ENCODE measurements around the gene ITPR2.
"Not testable (repeated sequence)": the region's sequence is repeated elsewhere in the genome, so short reads cannot be mapped to it uniquely, and the experiment has no call there.

Gene ITPR2

GRCh38 chr12:26770239-26771070, 62.5 kb downstream of the ITPR2 start:
- Mint-ChIP-seq H3K4me3 (no peak overlapping the region), H3K4me1 (peaks cover 26% of the 10 kb centered on the region), H3K27ac (no peak overlapping the region), H3K9me3 (peaks cover 4% of the 10 kb centered on the region), H3K36me3 (peaks cover 4% of the 10 kb centered on the region)
- DNase-seq (ENCODE audit: low spot score in 2 of 2) = no peak
- no peak for ATAC-seq

- DNase-seq (ENCODE audit: low spot score in 2 of 2) = no peak
- ATAC-seq = no peak
- Mint-ChIP-seq H3K4me3 (no peak overlapping the region), H3K9me3 (no peaks in the 10 kb centered on the region), H3K4me1 (peaks cover 18% of the 10 kb centered on the region), H3K27ac (no peak overlapping the region), H3K36me3 (peaks cover 4% of the 10 kb centered on the region)
Observed at GRCh38 chr12:26769611-26770010, 63.4 kb downstream of the ITPR2 start.

- H3K4me3 Mint-ChIP-seq = no peak overlapping the region
- H3K36me3 Mint-ChIP-seq = peaks cover 4% of the 10 kb centered on the region
- ATAC-seq = no peak
- H3K4me1 Mint-ChIP-seq = peaks cover 17% of the 10 kb centered on the region
- no peak overlapping the region for H3K27ac Mint-ChIP-seq
- no peak for DNase-seq (ENCODE audit: low spot score in 2 of 2)
- no peaks in the 10 kb centered on the region for H3K9me3 Mint-ChIP-seq
Observed at GRCh38 chr12:26768611-26769603, 64.1 kb downstream of the ITPR2 start.

- no peak overlapping the region for H3K4me3 Mint-ChIP-seq
- peaks cover 4% of the 10 kb centered on the region for H3K36me3 Mint-ChIP-seq
- no peaks in the 10 kb centered on the region for H3K9me3 Mint-ChIP-seq
Observed at GRCh38 chr12:26767865-26768264, 65.1 kb downstream of the ITPR2 start.

GRCh38 chr12:26767116-26767515, 65.9 kb downstream of the ITPR2 start:
- no peak overlapping the region for H3K4me3 Mint-ChIP-seq
- peaks cover 1% of the 10 kb centered on the region for H3K9me3 Mint-ChIP-seq
- H3K27ac Mint-ChIP-seq = no peak overlapping the region
- peaks cover 17% of the 10 kb centered on the region for H3K4me1 Mint-ChIP-seq
- H3K36me3 Mint-ChIP-seq = peaks cover 4% of the 10 kb centered on the region
- ATAC-seq (no peak), DNase-seq (ENCODE audit: low spot score in 2 of 2) (no peak)

More at GRCh38 chr12:26767865-26768264, 65.1 kb downstream of the ITPR2 start:
- Mint-ChIP-seq H3K27ac (no peak overlapping the region), H3K4me1 (peaks cover 17% of the 10 kb centered on the region)
- ATAC-seq = no peak
- no peak for DNase-seq (ENCODE audit: low spot score in 2 of 2)

- Mint-ChIP-seq H3K27ac (no peak overlapping the region), H3K36me3 (no peaks in the 10 kb centered on the region), H3K4me3 (no peak overlapping the region), H3K9me3 (peaks cover 8% of the 10 kb centered on the region), H3K4me1 (no peaks in the 10 kb centered on the region)
- ATAC-seq = no peak
- no peak for DNase-seq (ENCODE audit: low spot score in 2 of 2)
Observed at GRCh38 chr12:26762186-26762585, 70.8 kb downstream of the ITPR2 start.

GRCh38 chr12:26761775-26762174, 71.2 kb downstream of the ITPR2 start:
- no peak overlapping the region for H3K4me3 Mint-ChIP-seq
- no peak overlapping the region for H3K27ac Mint-ChIP-seq
- ATAC-seq (no peak), DNase-seq (ENCODE audit: low spot score in 2 of 2) (no peak)
- no peaks in the 10 kb centered on the region for H3K36me3 Mint-ChIP-seq
- H3K4me1 Mint-ChIP-seq = no peaks in the 10 kb centered on the region
- H3K9me3 Mint-ChIP-seq = peaks cover 8% of the 10 kb centered on the region

GRCh38 chr12:26760657-26761293, 72.2 kb downstream of the ITPR2 start:
- H3K4me3 Mint-ChIP-seq = no peak overlapping the region
- no peaks in the 10 kb centered on the region for H3K4me1 Mint-ChIP-seq
- ATAC-seq = no peak
- H3K36me3 Mint-ChIP-seq = no peaks in the 10 kb centered on the region
- no peak overlapping the region for H3K27ac Mint-ChIP-seq
- peaks cover 10% of the 10 kb centered on the region for H3K9me3 Mint-ChIP-seq
- DNase-seq (ENCODE audit: low spot score in 2 of 2) = no peak

- DNase-seq (ENCODE audit: low spot score in 2 of 2); H3K27ac Mint-ChIP-seq; H3K4me3 Mint-ChIP-seq; ATAC-seq; H3K36me3 Mint-ChIP-seq; H3K9me3 Mint-ChIP-seq; H3K4me1 Mint-ChIP-seq: not testable (repeated sequence)
Observed at GRCh38 chr12:26755362-26755761, 77.6 kb downstream of the ITPR2 start.

- peaks cover 3% of the 10 kb centered on the region for H3K9me3 Mint-ChIP-seq
- DNase-seq (ENCODE audit: low spot score in 2 of 2) (no peak), ATAC-seq (no peak)
- H3K27ac Mint-ChIP-seq = no peak overlapping the region
- no peaks in the 10 kb centered on the region for H3K36me3 Mint-ChIP-seq
- no peak overlapping the region for H3K4me3 Mint-ChIP-seq
- H3K4me1 Mint-ChIP-seq = peaks cover 15% of the 10 kb centered on the region
Observed at GRCh38 chr12:26754148-26754547, 78.8 kb downstream of the ITPR2 start.

- Mint-ChIP-seq H3K9me3 (peaks cover 3% of the 10 kb centered on the region), H3K4me1 (peaks cover 40% of the 10 kb centered on the region), H3K27ac (no peak overlapping the region), H3K4me3 (no peak overlapping the region), H3K36me3 (no peaks in the 10 kb centered on the region)
- no peak for DNase-seq (ENCODE audit: low spot score in 2 of 2)
- no peak for ATAC-seq
Observed at GRCh38 chr12:26751179-26751578, 81.8 kb downstream of the ITPR2 start.

GRCh38 chr12:26750531-26751175, 82.3 kb downstream of the ITPR2 start:
- H3K36me3 Mint-ChIP-seq = no peaks in the 10 kb centered on the region
- no peak for DNase-seq (ENCODE audit: low spot score in 2 of 2)
- no peak for ATAC-seq
- H3K4me3 Mint-ChIP-seq = no peak overlapping the region
- H3K9me3 Mint-ChIP-seq = no peaks in the 10 kb centered on the region
- no peak overlapping the region for H3K27ac Mint-ChIP-seq
- H3K4me1 Mint-ChIP-seq = peaks cover 42% of the 10 kb centered on the region

- no peak for DNase-seq (ENCODE audit: low spot score in 2 of 2)
- no peak overlapping the region for H3K27ac Mint-ChIP-seq
- ATAC-seq = peak; percentile 62
- no peaks in the 10 kb centered on the region for H3K9me3 Mint-ChIP-seq
- H3K36me3 Mint-ChIP-seq = no peaks in the 10 kb centered on the region
- peaks cover 42% of the 10 kb centered on the region for H3K4me1 Mint-ChIP-seq
- no peak overlapping the region for H3K4me3 Mint-ChIP-seq
Observed at GRCh38 chr12:26749781-26750180, 83.2 kb downstream of the ITPR2 start.

GRCh38 chr12:26748741-26749431, 84.1 kb downstream of the ITPR2 start:
- H3K4me3 Mint-ChIP-seq = peak overlapping the region; percentile 33
- no peaks in the 10 kb centered on the region for H3K9me3 Mint-ChIP-seq
- H3K4me1 Mint-ChIP-seq = peaks cover 49% of the 10 kb centered on the region
- ATAC-seq (peak; percentile 79), DNase-seq (ENCODE audit: low spot score in 2 of 2) (no peak)
- H3K27ac Mint-ChIP-seq = peak overlapping the region; percentile 82
- no peaks in the 10 kb centered on the region for H3K36me3 Mint-ChIP-seq

All from stimulated activated effector memory CD8-positive, alpha-beta T cell treated with anti-CD3 and anti-CD28 coated beads, Interleukin-12 subunit alpha, Interleukin-12 subunit beta, amount 100 ng/mL, for 72 hours (primary cell).